NCI-H82 (cell line): ENCODE data around the gene DOK7.
"Not testable (repeated sequence)": the region's sequence is repeated elsewhere in the genome, so short reads cannot be mapped to it uniquely, and the experiment has no call there.

Experiments
- DNase-seq: peaks from one replicate; lab custom pipeline; 2025; lab: John Stamatoyannopoulos, UW

The DOK7 gene

DNA sequence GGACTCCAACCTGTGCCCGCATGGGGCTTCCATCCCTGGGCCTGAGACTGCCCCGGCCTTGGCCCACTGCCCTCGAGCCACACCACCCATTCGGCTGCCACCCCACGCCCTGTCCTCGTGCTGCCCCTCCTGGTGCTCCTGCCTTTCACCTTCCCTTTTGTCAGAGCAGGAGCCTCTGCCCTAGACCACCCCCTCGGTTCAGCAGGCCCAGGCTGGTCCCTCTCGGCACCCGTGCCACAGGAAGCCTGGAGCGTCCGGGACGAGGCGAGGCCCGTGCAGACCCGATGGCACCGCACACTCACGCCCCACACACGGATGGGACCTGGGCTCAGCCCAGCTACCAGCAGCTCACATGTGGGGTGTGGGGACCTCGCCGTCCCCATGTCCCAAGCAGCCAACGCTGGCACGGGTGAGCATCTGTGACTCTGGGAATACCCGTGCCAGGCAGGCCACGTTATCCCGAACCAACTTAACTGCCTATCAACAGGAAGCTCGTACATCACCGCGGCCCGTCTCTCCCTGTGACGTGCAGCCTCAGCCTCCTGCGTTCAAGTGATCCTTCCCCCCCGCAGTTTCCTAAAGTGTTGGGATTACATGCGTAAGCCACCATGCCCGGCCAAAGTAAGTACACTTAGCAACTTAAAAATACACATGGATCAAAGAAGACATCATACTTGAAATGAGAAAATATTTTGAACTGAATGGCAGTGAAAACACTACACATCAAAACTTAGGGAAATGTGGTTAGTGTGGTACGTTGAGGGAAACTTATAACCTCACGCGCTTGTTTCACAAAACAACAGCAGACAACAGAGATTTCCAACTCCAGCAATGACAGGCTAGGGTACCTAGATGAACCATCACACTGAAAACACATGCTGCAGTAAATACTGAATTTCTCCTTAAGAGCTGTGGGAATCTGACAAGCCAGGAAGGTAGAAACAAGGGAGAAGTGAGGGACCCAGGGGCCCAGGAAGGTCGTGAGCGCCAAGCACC, 40.1 kb downstream of the DOK7 start:
- DNase-seq = no peak

DNA sequence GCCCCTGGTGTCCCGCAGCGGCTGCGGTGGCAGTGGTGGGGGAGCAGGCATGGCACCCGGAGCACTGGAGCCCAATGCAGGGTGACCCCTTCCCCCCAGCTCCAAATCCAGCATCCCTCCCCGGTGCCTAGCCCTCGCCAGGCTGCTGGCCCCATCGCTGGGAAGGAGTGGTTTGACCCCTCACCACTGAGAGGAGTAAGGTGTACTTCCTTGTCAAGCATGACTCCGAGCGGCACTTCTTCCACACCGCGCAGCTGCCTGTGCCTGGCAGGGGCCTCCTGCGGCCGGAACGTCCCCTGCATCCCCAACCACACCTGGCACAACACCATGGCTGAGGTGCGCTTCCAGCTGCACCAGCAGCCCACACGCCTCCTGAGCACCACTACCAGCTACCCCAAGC, 42.1 kb downstream of the DOK7 start:
- DNase-seq = no peak

DNA sequence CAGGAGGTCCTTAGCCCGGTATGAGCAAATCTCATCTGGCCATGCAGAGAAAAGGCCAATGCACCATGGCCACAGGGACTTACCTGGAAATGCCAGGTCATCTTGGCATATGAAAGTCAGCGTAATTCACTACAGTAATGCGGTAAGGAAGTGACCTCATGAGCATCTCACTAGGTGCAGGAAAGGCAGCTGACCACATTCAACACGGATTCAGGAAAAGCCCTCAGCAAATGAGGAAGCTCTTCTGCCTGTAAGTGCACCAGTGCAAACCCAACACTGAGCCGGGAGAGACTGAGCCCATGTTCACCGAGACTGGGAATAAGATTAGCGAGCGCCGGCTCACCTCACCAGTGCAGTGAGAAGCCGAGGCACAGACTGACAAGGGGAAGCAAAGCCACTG, 45.4 kb downstream of the DOK7 start:
- no peak for DNase-seq

DNA sequence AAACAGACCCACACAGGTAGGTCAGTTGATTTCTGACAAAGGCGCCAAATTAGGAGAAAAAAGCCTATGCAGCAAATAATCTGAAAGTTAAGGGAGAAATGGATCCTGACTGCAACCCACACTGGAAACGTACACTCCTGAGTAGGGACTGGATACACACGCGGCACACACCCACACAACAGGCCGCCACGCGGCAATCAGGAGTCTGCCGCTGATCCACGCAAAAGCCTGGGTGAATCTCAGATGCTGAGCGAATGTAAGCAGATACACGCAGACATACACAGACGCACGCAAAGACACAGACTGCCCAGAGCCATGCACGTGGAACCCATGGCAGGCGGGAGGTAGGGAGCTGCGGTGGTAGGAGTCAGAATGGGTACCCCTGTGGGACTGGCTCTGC, 47.4 kb downstream of the DOK7 start:
- no peak for DNase-seq

DNA sequence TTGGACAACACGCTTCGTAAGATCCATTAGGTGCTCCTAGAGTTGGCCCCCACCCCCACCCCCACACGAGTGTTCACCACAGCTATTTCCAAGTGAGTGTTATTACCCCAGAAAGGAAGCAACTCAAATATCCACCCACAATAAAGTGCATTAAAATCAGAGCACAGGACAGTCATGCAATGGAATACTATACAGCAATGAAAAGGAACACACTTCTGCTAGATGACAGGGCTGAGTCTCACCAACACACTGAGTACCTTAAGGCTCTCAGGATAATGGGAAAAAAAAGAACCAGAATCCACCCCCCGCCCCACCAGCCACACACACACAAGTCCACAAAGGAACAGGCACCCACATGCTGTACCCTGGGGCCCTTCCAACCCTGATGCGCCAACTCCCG, 48.1 kb downstream of the DOK7 start:
- no peak for DNase-seq

DNA sequence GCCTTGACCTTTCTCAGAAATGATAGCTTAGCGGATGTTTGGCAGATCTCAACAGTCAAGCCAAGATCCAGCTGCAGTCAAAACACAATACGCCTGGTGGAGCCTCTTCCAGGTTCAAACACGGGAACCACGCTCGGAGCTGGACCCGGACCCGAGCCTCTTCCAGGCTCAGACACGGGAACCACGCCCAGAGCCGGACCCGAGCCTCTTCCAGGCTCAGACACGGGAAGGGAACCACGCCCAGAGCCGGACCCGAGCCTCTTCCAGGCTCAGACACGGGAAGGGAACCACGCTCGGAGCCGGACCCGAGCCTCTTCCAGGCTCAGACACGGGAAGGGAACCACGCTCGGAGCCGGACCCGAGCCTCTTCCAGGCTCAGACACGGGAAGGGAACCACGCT, 48.5 kb downstream of the DOK7 start:
- not testable (repeated sequence) for DNase-seq

DNA sequence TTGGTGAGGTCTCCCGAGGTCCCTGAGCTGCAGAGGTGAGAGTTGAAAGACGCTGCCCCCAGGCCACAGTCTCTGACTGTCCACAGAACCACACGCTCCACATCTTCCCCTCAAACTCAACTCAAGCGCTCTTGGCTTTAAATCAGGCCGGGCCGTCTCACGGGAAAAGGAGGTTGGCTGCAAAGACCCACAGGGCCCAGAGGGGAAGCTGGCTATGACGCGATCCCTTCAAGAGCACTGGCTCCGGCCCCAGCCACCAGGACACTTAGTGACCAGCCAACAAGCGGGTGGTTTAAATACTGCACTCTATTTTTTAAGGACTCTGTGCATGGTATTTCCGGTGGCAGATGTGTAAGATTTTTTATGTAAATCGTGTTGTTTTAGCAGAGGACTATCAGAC, 49.2 kb downstream of the DOK7 start:
- no peak for DNase-seq

DNA sequence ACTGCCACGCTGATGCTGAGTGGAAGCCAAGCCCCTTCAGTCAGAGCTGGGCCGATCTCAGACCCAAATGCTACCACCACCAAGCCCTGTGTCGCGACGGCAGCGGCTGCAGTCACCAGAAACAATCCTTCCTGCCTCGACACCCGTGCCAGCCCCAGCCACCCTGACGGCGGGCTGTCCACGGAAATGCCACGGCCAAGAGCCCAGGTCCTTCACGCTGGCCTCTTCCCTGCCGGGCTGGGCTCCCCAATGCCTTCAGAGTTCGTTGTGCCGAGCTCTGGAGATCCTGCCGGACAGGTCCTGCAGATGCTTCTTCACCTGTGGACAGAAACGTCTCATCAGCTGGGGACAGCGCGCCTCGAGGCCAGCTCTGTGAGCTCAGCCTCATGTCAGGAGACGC, 49.6 kb downstream of the DOK7 start:
- no peak for DNase-seq

DNA sequence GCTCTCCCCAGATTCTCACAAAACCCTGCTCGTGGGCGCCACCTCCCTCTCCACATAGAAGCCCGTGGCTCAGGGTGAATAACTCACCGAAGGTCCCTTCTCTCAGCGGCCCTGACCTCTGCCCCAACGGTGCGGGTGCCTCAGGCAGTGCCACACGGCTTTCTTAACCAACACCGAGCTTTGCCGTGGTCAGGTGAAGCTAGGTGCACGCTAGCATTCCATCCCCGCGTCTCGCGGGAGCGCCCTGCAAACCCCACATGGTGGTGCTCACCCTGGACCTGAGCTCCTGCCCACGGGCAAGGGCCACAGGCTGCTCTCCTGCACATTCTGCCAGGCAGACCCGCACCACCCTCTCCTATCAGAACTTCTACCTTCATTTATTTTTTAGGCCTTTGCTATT, 50.7 kb downstream of the DOK7 start:
- no peak for DNase-seq

DNA sequence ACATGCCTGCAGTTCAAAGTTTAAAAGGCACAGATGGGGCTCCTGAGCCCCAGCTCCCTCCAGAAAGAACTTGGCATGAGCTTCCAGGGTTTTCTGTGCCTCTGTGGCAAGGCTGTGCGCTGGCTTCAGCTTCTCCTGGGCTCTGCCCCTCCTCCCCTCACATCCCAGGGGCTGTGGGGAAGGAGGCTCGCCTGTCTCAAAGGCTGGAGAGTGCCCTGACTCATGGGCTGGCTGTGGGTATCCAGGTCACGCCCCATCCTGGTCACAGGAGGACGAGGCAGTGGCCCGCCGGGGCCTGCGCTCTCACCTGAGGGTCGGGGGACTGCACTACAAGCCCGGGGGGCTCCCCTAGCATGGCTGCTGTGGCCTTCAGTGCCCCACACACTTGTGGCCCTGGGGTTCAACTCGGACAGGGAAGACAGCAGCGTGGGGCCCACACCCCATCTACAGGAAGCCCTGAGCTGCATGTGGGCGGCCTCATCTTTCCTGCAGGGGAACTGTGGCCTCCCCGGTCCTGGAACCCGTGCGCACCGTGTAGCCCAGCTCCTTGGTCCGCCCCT, 51.2 kb downstream of the DOK7 start:
- no peak for DNase-seq

DNA sequence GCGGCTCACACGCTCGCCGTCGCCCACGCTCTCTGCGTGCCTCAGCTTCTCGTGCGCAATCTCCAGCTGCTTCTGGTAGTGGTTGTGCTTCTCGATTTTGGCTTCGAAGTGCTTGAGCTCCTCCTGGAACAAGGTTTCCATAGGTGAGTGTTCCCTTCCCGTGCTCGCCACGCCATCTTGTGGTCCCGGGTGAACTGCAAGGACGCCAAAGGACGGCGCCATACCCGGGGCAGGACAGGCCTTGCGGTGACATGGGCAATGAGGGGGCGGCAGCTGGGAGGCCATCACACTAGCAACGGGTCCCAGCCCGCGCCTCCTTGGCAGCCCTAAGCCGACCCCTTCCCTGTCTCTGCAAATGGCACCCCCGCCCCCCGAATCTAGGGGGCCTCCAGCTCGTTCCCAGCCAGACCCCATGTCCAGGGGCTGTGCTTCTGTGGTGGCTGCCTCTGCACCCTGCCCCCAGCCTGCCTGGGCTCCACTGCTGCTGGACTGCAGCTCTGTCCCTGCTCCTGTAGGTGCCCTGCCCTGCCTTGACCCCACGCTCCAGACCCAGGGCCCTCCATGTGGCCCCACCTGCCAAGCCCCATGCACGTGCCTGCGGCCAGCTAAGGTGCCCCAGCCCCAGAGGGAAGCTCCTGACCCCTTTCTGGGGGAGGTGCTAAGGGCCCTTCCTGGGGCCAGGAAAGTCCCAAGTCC, 51.8 kb downstream of the DOK7 start:
- DNase-seq = no peak

DNA sequence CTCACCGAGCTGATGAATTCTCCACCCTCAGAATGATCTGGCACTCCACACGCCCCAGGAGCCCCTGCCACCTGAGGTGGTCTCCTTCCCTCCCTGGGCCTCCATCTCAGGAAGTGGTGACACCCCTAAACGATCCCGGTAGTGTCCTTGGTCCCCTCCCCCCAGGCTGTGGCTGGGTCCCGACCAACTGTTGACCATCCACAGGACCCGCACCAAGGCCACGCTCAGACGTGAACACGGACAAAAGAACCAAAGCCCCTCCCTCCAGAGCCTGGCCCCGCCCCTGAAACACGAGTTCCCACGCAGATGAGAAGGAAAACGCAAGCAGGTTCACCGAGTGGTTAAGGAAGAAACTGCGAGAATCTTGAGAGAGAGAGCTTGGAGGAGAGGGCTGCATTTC, 52.5 kb downstream of the DOK7 start:
- no peak for DNase-seq

DNA sequence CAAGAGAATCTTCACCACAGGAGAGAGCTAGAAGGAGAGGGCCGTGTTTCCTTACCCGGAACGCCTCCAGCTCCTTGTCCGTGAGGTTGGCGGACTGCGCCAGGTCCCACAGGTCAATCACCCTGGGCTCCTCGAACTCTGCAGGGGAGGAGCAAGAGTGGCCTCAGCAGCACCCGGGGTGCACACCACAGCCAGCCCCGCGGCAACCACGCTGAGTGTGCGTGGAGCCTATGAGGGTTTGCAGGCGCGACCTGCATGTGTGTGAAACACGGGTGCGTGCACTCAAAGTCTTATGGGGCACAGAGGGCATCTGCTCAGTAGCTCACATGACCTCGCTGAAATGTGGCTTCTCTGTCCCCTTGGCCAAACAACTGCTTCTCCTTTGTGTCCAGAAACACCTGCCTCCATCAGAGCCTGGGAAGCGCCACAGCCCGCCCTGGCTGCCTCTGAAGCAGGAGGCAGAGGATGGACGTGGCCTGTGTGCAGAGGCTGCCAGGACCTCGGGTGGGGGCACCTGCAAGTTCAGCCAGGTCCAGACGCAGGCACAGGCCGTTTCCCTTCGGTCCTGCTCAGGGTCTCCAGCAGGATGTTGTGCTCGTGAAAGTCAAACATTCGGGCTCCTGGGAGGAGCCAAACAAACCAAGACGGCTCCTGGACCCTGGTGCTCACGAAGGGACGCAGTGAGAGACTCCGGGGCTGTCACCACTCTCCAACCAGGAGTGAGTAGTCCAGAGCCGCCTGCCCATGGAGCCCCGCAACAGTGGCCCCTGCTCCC, 53.1 kb downstream of the DOK7 start:
- no peak for DNase-seq

DNA sequence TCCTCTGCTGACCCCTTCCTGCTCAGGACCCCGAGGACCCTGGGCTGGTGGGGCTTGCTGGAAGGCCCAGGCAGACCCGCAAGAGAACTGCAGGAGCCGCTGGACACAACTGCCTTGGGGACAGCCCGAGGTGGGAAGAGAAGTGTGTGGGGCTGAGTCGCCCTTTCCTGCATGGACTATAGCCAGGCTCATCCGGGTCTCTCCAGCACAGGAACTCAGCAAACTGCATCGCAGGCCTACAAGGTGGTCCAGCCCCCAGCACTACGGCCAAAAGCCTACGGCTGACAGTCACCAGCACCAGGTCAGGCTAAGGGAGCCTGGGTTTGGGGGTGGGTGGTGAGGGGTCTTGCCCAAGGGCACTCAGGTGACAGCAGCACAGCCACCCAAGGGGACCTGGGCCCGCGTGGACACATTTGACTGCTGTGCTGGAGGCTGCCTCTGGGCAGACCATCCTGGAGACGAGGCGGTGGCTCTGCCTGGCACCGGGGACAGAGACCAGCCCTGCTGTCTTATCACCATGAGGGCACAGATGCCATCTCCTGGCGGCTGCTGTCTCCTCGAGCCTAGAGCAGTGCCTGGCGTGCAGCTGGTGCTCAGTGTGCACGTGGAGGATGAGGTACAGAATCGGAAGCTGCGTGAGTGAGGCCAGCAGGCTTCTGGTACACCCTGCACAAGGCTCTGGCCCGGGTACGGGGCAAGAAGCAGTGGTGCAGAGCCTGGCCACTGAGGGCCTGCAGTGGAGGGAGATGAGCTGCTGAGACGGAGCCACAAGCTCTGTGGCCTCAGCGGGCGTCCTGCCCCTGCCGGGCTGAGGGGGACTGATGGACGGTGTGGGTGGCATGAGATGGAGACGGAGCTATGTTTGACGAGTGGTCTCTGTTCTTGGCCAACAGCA, 54.0 kb downstream of the DOK7 start:
- no peak for DNase-seq

DNA sequence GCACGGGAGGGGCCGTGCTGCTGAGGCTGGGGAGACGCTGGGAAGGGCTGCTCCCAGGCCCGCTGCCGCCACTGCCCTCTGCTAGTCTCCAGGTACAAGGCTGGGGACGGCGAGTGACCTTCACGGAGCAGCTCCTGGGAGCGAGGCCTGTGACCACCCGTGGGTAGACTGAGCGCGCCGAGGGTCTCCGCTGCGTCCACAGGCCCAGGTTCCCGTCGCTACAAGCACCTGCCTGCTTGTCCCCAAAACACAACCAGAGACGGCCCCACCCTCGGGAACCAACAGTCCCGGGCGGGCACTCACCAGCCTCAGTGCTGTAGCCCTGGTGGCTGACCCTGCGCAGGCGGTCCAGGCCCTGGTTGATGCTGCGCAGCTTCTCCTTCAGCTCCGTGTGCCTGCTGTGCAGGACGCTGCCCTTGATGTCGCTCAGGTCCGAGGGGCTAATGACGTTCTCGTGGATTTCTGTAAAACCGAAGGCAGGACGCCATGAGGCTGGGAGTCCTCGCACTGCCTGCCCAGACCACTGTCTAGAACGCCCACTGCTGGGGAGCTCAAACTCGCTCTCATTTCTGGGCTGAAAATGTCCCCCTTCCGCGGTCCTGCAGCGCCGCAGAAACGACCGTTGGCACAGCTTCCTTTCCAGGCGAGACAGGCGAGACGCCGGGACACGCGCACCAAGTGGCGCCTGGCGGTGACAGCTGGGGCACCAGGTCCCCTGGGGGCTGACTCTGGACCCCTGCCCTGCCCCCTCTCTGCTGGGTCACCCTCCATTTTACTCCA, 54.8 kb downstream of the DOK7 start:
- DNase-seq = no peak

DNA sequence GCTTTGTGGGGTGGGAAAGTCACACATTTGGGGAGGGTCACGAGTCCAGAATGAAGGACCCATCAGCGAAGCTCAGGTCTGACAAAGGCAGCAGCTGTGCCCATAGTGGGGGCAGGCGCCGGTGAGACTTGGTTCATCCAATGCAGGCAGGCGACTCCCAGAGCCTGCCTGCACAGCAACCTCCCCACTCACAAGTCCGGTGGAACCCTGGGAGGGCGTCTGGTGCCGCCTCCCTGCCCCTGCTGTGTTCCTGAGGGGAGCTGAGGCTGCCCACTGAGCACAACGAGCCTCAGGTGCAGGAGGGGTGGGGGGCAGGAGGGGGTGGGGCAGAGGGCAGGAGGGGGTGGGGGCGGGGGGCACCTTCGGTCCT, 55.4 kb downstream of the DOK7 start:
- DNase-seq = no peak

DNA sequence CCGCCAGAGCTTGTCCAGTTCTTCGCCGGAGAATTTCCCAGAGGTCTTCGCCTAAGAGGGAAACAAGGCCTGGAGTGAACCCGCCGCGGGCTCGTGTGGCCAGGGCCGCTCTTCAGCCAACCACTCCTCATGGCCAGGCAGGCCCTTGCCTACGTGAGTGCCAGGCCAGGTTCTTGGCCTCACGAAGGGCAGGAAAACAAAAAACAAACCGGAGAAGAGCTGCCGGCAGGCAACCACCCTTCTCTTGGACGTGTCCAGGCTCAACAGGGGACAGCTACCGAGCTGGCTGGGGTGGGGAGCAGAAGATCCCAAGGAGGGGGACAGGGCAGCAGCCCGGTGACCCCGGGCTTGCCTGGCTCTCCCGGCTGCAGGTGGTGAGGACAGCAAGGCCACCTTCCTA, 55.8 kb downstream of the DOK7 start:
- DNase-seq = no peak

DNA sequence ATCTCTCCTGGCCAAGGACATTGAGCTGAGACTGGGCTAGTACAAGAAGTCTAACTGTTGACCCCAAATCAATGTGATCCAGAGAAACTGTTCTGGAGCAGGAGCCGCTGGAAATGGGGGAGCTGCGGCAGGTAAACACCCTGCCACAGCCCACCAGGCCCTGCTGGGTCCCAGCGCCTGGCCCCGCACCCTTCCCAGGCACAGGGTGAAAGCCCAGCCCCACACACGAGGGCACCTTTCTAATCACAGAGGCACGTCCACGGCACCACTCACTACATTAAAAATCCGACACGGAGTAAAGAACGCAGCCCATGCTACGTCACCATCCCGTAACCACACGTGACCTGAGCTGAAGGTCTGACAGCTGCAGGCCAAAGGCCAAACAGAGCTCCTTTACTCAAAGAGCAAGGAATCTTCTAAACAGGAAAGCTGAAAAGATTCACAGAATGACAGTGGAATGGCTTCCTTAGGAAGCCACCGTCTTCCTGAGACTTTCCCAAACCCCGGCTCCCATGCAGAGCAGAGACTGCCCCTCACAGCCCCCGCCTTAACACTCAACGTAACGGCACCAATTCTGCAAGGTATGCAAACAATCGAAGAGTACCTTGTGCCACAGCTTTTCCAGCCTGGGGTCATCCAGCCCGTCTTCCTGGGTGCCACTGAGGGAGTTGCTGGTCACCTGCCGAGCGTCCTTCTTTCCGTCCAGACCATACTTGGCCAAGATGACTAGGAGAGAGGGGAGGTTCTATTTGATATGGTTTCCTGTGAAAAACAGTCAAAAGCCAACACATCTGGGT, 56.6 kb downstream of the DOK7 start:
- DNase-seq = no peak

DNA sequence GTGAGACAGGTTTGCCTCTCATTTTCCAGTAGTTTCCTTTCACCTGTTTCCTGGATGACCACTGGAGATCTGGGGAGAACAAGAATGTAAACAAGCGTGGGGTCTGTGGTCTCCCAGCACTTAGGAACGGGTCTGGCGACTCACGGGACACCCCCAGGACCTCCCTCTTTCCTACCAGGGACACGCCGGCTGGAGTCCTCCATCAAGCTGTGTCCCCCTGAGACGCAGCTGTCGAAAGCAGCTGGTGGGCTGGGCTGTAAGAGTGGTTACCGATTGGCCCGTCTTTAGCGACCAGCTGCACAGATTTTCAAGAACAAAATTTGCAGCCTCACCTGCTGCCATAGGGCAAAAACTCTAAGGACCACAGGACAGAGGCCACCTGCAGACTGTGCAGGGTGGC, 57.2 kb downstream of the DOK7 start:
- no peak for DNase-seq
